Keratinocyte (primary cell): ENCODE results near the gene AQP6.

Experiments used
- EZH2 ChIP-seq: IDR thresholded peaks from one replicate; pipeline ENCODE4 v1.6.1; 2012; ENCODE audit warnings: inconsistent platforms, mild to moderate bottlenecking, low read length, moderate library complexity
- TF ChIP-seq, protein P1 (sequence below), 3 experiments: IDR thresholded peaks in 1 of 3; conservative IDR thresholded peaks in 1 of 3; optimal IDR thresholded peaks in 1 of 3; 2 replicates in 2 of 3; 3 replicates in 1 of 3; pipeline versions ENCODE3 to v1.5.1; 2011; ENCODE audit warnings: low read length in 3 of 3, mild to moderate bottlenecking in 3 of 3, moderate library complexity in 2 of 3, control low read depth in 1 of 3, inconsistent platforms in 1 of 3; ENCODE audit not compliant: insufficient read depth in 2 of 3; ENCODE audit errors: extremely low read depth in 1 of 3

DNA sequence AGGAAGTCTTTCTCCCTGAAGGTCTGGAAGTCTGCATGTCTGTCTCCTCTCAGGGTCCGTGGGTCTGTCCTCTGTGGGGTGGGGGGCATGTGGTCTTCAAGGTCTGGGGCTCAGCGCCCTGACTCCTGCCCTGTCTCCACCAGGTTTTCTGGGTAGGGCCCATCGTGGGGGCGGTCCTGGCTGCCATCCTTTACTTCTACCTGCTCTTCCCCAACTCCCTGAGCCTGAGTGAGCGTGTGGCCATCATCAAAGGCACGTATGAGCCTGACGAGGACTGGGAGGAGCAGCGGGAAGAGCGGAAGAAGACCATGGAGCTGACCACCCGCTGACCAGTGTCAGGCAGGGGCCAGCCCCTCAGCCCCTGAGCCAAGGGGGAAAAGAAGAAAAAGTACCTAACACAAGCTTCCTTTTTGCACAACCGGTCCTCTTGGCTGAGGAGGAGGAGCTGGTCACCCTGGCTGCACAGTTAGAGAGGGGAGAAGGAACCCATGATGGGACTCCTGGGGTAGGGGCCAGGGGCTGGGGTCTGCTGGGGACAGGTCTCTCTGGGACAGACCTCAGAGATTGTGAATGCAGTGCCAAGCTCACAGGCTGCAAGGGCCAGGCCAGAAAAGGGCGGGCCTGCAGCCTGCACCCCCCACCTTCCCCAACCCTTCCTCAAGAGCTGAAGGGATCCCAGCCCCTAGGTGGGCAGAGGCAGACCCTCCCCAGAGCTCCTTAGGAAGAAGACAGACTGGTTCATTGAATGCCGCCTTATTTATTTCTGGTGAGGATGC is 7.7 kb upstream of the AQP6 start:
- TF ChIP-seq, protein P1, sequence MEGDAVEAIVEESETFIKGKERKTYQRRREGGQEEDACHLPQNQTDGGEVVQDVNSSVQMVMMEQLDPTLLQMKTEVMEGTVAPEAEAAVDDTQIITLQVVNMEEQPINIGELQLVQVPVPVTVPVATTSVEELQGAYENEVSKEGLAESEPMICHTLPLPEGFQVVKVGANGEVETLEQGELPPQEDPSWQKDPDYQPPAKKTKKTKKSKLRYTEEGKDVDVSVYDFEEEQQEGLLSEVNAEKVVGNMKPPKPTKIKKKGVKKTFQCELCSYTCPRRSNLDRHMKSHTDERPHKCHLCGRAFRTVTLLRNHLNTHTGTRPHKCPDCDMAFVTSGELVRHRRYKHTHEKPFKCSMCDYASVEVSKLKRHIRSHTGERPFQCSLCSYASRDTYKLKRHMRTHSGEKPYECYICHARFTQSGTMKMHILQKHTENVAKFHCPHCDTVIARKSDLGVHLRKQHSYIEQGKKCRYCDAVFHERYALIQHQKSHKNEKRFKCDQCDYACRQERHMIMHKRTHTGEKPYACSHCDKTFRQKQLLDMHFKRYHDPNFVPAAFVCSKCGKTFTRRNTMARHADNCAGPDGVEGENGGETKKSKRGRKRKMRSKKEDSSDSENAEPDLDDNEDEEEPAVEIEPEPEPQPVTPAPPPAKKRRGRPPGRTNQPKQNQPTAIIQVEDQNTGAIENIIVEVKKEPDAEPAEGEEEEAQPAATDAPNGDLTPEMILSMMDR (optimal IDR thresholded peaks at IDR 0.05 in 1 of 3, IDR thresholded peaks at IDR 0.05 in 1 of 3, conservative IDR thresholded peaks at IDR 0.05 in 1 of 3; ENCODE audit: extremely low read depth in 1 of 3, insufficient read depth in 2 of 3, low read length in 3 of 3), result no peak
- no peak for TF ChIP-seq EZH2
